GM23338 (cell line): ENCODE results near the gene PRELP.

Experiments used
- CREB1 ChIP-seq: fragments of 250-450 bp; sonication (Bioruptor Pico); IDR thresholded peaks from 2 replicates; pipeline ENCODE4 v1.5.0; 2020; ENCODE audit warnings: low read depth, mild to moderate bottlenecking, moderate library complexity
- CTCF ChIP-seq, 2 experiments: fragments of 200-600 bp in 1 of 2; sonication (generic) in 1 of 2; conservative IDR thresholded peaks; 2 replicates each; pipeline versions ENCODE4 v1.5.1 to v1.6.1; 2016 to 2017; ENCODE audit warnings: antibody characterized with exemption in 2 of 2, low read depth in 2 of 2, mild to moderate bottlenecking in 2 of 2, moderate library complexity in 1 of 2
- ETS1 ChIP-seq: IDR thresholded peaks from 2 replicates; pipeline ENCODE4 v1.6.1; 2016; ENCODE audit warnings: antibody characterized with exemption
- EZH2 ChIP-seq: fragments of 200-600 bp; sonication (generic); IDR thresholded peaks from one replicate; pipeline ENCODE4 v1.8.0; 2017; ENCODE audit warnings: antibody characterized with exemption, mild to moderate bottlenecking, low read depth; ENCODE audit not compliant: unreplicated experiment
- EZH2phosphoT487 ChIP-seq: fragments of 200-600 bp; sonication (generic); IDR thresholded peaks from one replicate; pipeline ENCODE4 v1.8.1; 2018; ENCODE audit warnings: antibody characterized with exemption; ENCODE audit not compliant: unreplicated experiment
- JUNB ChIP-seq: IDR thresholded peaks from one replicate; pipeline ENCODE4 v1.6.1; 2016; ENCODE audit warnings: antibody characterized with exemption; ENCODE audit not compliant: unreplicated experiment
- NANOG ChIP-seq: IDR thresholded peaks from 2 replicates; pipeline ENCODE4 v1.6.1; 2016; ENCODE audit warnings: antibody characterized with exemption, borderline replicate concordance
- POLR2AphosphoS5 ChIP-seq: IDR thresholded peaks from 2 replicates; pipeline ENCODE4 v1.6.1; 2016; ENCODE audit warnings: antibody characterized with exemption, low read depth
- REST ChIP-seq: IDR thresholded peaks from one replicate; pipeline ENCODE4 v1.6.1; 2018; ENCODE audit warnings: antibody characterized with exemption; ENCODE audit not compliant: unreplicated experiment
- STAT1 ChIP-seq: IDR thresholded peaks from one replicate; pipeline ENCODE4 v1.6.1; 2016; ENCODE audit warnings: antibody characterized with exemption; ENCODE audit not compliant: unreplicated experiment
- ZNF114 ChIP-seq: fragments of 250-450 bp; sonication (Bioruptor Pico); IDR thresholded peaks from 2 replicates; pipeline ENCODE4 v1.5.0; 2020; ENCODE audit warnings: mild to moderate bottlenecking, moderate library complexity
- ZNF331 ChIP-seq: fragments of 250-450 bp; sonication (Bioruptor Pico); IDR thresholded peaks from 2 replicates; pipeline ENCODE4 v1.5.0; 2020; ENCODE audit warnings: low read depth, mild to moderate bottlenecking, moderate library complexity
- ZNF462 ChIP-seq: fragments of 250-450 bp; sonication (Bioruptor Pico); IDR thresholded peaks from 2 replicates; pipeline ENCODE4 v1.5.0; 2020; ENCODE audit warnings: mild to moderate bottlenecking, moderate library complexity

- TF ChIP-seq CTCF (conservative IDR thresholded peaks at IDR 0.05; ENCODE audit: low read depth in 2 of 2) (no peak), EZH2 (no peak), ETS1 (no peak), POLR2AphosphoS5 (no peak), STAT1 (no peak), REST (no peak), CREB1 (CRISPR knock-in tag) (no peak), EZH2phosphoT487 (no peak), ZNF114 (CRISPR knock-in tag) (no peak), JUNB (no peak), ZNF331 (no peak), NANOG (no peak), ZNF462 (CRISPR knock-in tag) (no peak)
Measured at GRCh38 chr1:203516906-203517305, 41.3 kb downstream of the PRELP start.
